Aorta (tissue), 5 donors: ENCODE results near the gene OLIG1. TPM values are rescaled to one million over a fixed set of nuclear protein-coding genes. Genes with fewer than 3 reads are reported as not detected.

Experiments
- ATAC-seq: fragments of 200-7000 bp; cut with Tn5 transposase; one replicate; pipeline ENCODE4 v1.9.1; 2022; ENCODE audit warnings: moderate library complexity; ENCODE audit not compliant: low FRiP score
- DNase-seq, 2 donors: peaks; one replicate each; pipeline ENCODE4 v3.0.0-alpha.2; 2020
- H3K27ac ChIP-seq, 2 donors: one replicate each; pipeline ENCODE4 v1.5.1; 2013; ENCODE audit warnings: low read length in 2 of 2, mild to moderate bottlenecking in 2 of 2, moderate library complexity in 2 of 2, control low read depth in 1 of 2, inconsistent platforms in 1 of 2, low read depth in 1 of 2
- H3K27me3 ChIP-seq, 2 donors: one replicate each; pipeline ENCODE4 v1.6.1; 2013; ENCODE audit warnings: control low read depth in 1 of 2, low read length in 1 of 2, mild to moderate bottlenecking in 1 of 2, moderate library complexity in 1 of 2; ENCODE audit not compliant: insufficient read depth in 2 of 2, control insufficient read depth in 1 of 2
- H3K36me3 ChIP-seq, 2 donors: one replicate each; pipeline ENCODE4 v1.6.1; 2013; ENCODE audit warnings: control low read depth in 1 of 2, low read length in 1 of 2, mild to moderate bottlenecking in 1 of 2; ENCODE audit not compliant: insufficient read depth in 2 of 2, control insufficient read depth in 1 of 2
- H3K4me1 ChIP-seq, 2 donors: one replicate each; pipeline ENCODE4 v1.6.1; 2013; ENCODE audit warnings: low read length in 2 of 2, control low read depth in 1 of 2, mild to moderate bottlenecking in 1 of 2, moderate library complexity in 1 of 2; ENCODE audit not compliant: insufficient read depth in 2 of 2, control insufficient read depth in 1 of 2
- H3K4me3 ChIP-seq, 2 donors: one replicate each; pipeline ENCODE4 v1.5.1; 2013; ENCODE audit warnings: low read length in 2 of 2, control low read depth in 1 of 2, mild to moderate bottlenecking in 1 of 2
- H3K9me3 ChIP-seq: one replicate; pipeline ENCODE4 v1.6.1; 2013; ENCODE audit warnings: mild to moderate bottlenecking, low read length; ENCODE audit not compliant: control insufficient read depth
- WGBS, 2 donors: extraction: QIAGEN DNeasy Blood & Tissue Kit; methylation state at CpG; one replicate each; pipeline ENCODE4 v1.1.7; 2013; 5-methylcytosine and 5-hydroxymethylcytosine counted together
- intact Hi-C, 2 donors: fragments of 100-400 bp; cut with DNase I; formaldehyde crosslinking; loops; one replicate each; pipeline versions ENCODE4 v1.14.2 to v1.15.0; 2022
- polyA plus RNA-seq, 2 donors: library from polyadenylated mRNA; stranded (reverse); fragments of 200-250 nt; gene quantifications; one replicate each; pipeline ENCODE4 v1.2.3, GENCODE V29; 2013
- total RNA-seq, 2 donors: library from RNA; stranded (reverse); fragmentation: NEBNext Ultra II Directional; extraction: Animal tissue kit (Norgen Biotek cat#: 25700); gene quantifications; one replicate each; pipeline ENCODE4 v1.2.1, GENCODE V29; 2021
- donor health status: healthy with polysubstance abuse.
- donor health status: Bipolar disorder and iron deficiency.
- donor health status: DM: no; HTN: no; CAD: no.
- donor health status: DM: no; HTN: no; CAD: no.
- donor health status: DM: yes; HTN: yes; CAD: no.

OLIG1 gene
- total and polyA plus RNA-seq, 4 donors = not detected

GRCh38 chr21:33029975-33030461 is 39.9 kb upstream of the OLIG1 start:
- no peaks in the 10 kb centered on the region for H3K36me3 ChIP-seq
- no peaks in the 10 kb centered on the region for H3K27me3 ChIP-seq
- no peak overlapping the region for H3K4me3 ChIP-seq
- no peak overlapping the region for H3K27ac ChIP-seq
- H3K4me1 ChIP-seq = no peaks in the 10 kb centered on the region
- ATAC-seq (no peak), DNase-seq (no peak)
- WGBS, 2 donors = 17 to 26% methylated on average over 10 of the region's 10 CpGs
- intact Hi-C loops = no loop called here
- H3K9me3 ChIP-seq = no peaks in the 10 kb centered on the region

- WGBS, 2 donors = 39 to 46% methylated on average over 6 of the region's 6 CpGs
- intact Hi-C loops = no loop called here
These were observed 39.3 kb upstream of the OLIG1 start for GRCh38 chr21:33030633-33031032.

GRCh38 chr21:33031152-33031911 is 38.6 kb upstream of the OLIG1 start:
- Histone ChIP-seq H3K9me3 (no peaks in the 10 kb centered on the region), H3K4me1 (no peaks in the 10 kb centered on the region), H3K27ac (no peak overlapping the region), H3K27me3 (peaks cover 0 to 1% of the 10 kb centered on the region in 2 donors), H3K4me3 (no peak overlapping the region), H3K36me3 (no peaks in the 10 kb centered on the region)
- intact Hi-C loops = no loop called here
- 18 to 31% methylated on average over 10 of the region's 10 CpGs for WGBS, 2 donors
- no peak for DNase-seq
- ATAC-seq = no peak

More at GRCh38 chr21:33030633-33031032, 39.3 kb upstream of the OLIG1 start:
- Histone ChIP-seq H3K36me3 (no peaks in the 10 kb centered on the region), H3K27ac (no peak overlapping the region), H3K27me3 (peaks cover 0 to 1% of the 10 kb centered on the region in 2 donors), H3K4me1 (no peaks in the 10 kb centered on the region), H3K9me3 (no peaks in the 10 kb centered on the region), H3K4me3 (no peak overlapping the region)
- DNase-seq (no peak), ATAC-seq (no peak)

- intact Hi-C loops = no loop called here
These were observed 37.4 kb upstream of the OLIG1 start for GRCh38 chr21:33032434-33033047.

GRCh38 chr21:33033094-33033951 is 36.6 kb upstream of the OLIG1 start:
- no peaks in the 10 kb centered on the region for H3K9me3 ChIP-seq
- H3K4me3 ChIP-seq = no peak overlapping the region
- intact Hi-C loops = no loop called here
- no peaks in the 10 kb centered on the region for H3K4me1 ChIP-seq
- ATAC-seq (no peak), DNase-seq (no peak)
- 5 to 7% methylated on average over 69 to 76 of the region's 76 CpGs for WGBS, 2 donors
- no peak overlapping the region for H3K27ac ChIP-seq
- peaks cover 0 to 1% of the 10 kb centered on the region in 2 donors for H3K27me3 ChIP-seq
- H3K36me3 ChIP-seq = no peaks in the 10 kb centered on the region

More at GRCh38 chr21:33032434-33033047, 37.4 kb upstream of the OLIG1 start:
- Histone ChIP-seq H3K36me3 (no peaks in the 10 kb centered on the region), H3K27me3 (peaks cover 0 to 1% of the 10 kb centered on the region in 2 donors), H3K27ac (no peak overlapping the region), H3K4me3 (no peak overlapping the region), H3K4me1 (no peaks in the 10 kb centered on the region), H3K9me3 (no peaks in the 10 kb centered on the region)
- ATAC-seq (no peak), DNase-seq (no peak)
- WGBS, 2 donors = 13 to 14% methylated on average over 10 of the region's 10 CpGs

DNA sequence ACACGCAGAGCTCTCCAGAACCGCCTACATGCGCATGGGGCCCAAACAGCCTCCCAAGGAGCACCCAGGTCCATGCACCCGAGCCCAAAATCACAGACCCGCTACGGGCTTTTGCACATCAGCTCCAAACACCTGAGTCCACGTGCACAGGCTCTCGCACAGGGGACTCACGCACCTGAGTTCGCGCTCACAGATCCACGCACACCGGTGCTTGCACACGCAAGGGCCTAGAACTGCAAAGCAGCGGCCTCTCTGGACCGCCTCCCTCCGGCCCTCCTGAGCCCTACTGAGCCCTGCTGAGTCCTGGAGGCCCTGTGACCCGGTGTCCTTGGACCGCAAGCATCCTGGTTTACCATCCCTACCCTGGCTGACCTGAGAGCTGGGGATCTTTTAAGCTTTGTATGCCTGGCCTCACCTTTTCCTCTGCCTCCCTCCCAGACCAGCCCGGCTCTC is 36.0 kb upstream of the OLIG1 start:
- H3K4me1 ChIP-seq = no peaks in the 10 kb centered on the region
- H3K27ac ChIP-seq = no peak overlapping the region
- ATAC-seq = no peak
- intact Hi-C loops = no loop called here
- peaks cover 0 to 1% of the 10 kb centered on the region in 2 donors for H3K27me3 ChIP-seq
- H3K4me3 ChIP-seq = no peak overlapping the region
- H3K9me3 ChIP-seq = no peaks in the 10 kb centered on the region
- H3K36me3 ChIP-seq = no peaks in the 10 kb centered on the region
- WGBS, 2 donors = 25 to 27% methylated on average over 20 of the region's 20 CpGs
- DNase-seq = no peak

- Histone ChIP-seq H3K9me3 (no peaks in the 10 kb centered on the region), H3K36me3 (no peaks in the 10 kb centered on the region), H3K27me3 (peaks cover 0 to 1% of the 10 kb centered on the region in 2 donors), H3K4me1 (no peaks in the 10 kb centered on the region), H3K4me3 (no peak overlapping the region), H3K27ac (no peak overlapping the region)
- ATAC-seq (no peak), DNase-seq (no peak)
- intact Hi-C loops = no loop called here
- 77 to 88% methylated on average over 1 of the region's 1 CpG for WGBS, 2 donors
These were observed 34.8 kb upstream of the OLIG1 start for GRCh38 chr21:33035147-33035546.

- no peak overlapping the region for H3K27ac ChIP-seq
- no peaks in the 10 kb centered on the region for H3K36me3 ChIP-seq
- ATAC-seq (peak; percentile 36), DNase-seq (peak in 1 of 2 donors; percentile 66)
- H3K9me3 ChIP-seq = peaks cover 2% of the 10 kb centered on the region
- intact Hi-C loops = no loop called here
- 35 to 40% methylated on average over 10 to 11 of the region's 11 CpGs for WGBS, 2 donors
- peaks cover 0 to 1% of the 10 kb centered on the region in 2 donors for H3K27me3 ChIP-seq
- H3K4me1 ChIP-seq = no peaks in the 10 kb centered on the region
- H3K4me3 ChIP-seq = no peak overlapping the region
These were observed 33.3 kb upstream of the OLIG1 start for GRCh38 chr21:33036430-33037162.
